MCF 10A (cell line): ENCODE results near the gene CD248. TPM values are rescaled to one million over a fixed set of nuclear protein-coding genes. Genes with fewer than 3 reads are reported as not detected.

Source experiments
- BruUV-seq: library from RNA; stranded (reverse); fragments of 400-500 nt; replicated peaks from 2 replicates; lab custom pipeline; 2021; lab: Mats Ljungman, UMichigan
- CTCF ChIA-PET: fragments of 300-600 bp; sonication (Branson Sonifier 250); formaldehyde crosslinking; extraction: SDS; loops from one replicate; lab custom pipeline; 2021; ENCODE audit warnings: antibody characterized with exemption, inconsistent platforms; lab: Yijun Ruan, JAX
- POLR2A ChIA-PET: fragments of 300-600, 350-650 bp; sonication (Branson Sonifier 250); formaldehyde crosslinking; extraction: SDS; loops from one replicate; lab custom pipeline; 2020; ENCODE audit warnings: antibody characterized with exemption, inconsistent platforms; lab: Yijun Ruan, JAX
- DNase-seq: peaks from one replicate; pipeline ENCODE4 v3.0.0-alpha.2; 2018; ENCODE audit not compliant: unreplicated experiment
- H3K27ac Mint-ChIP-seq: one replicate; pipeline ENCODE4 v1.8.0; 2022; ENCODE audit warnings: mild to moderate bottlenecking, low read depth, mixed read lengths; ENCODE audit not compliant: unreplicated experiment
- H3K27me3 Mint-ChIP-seq: one replicate; pipeline ENCODE4 v1.8.0; 2022; ENCODE audit warnings: mixed read lengths; ENCODE audit not compliant: insufficient read depth, unreplicated experiment
- H3K36me3 Mint-ChIP-seq: one replicate; pipeline ENCODE4 v1.8.0; 2022; ENCODE audit warnings: mild to moderate bottlenecking, moderate library complexity, mixed read lengths; ENCODE audit not compliant: insufficient read depth, unreplicated experiment
- H3K4me1 Mint-ChIP-seq: one replicate; pipeline ENCODE4 v1.8.0; 2022; ENCODE audit warnings: mixed read lengths; ENCODE audit not compliant: insufficient read depth, unreplicated experiment
- H3K4me3 Mint-ChIP-seq: one replicate; pipeline ENCODE4 v1.8.0; 2022; ENCODE audit warnings: mild to moderate bottlenecking, moderate library complexity, mixed read lengths; ENCODE audit not compliant: unreplicated experiment
- H3K9me3 Mint-ChIP-seq: one replicate; pipeline ENCODE4 v1.8.0; 2022; ENCODE audit warnings: mixed read lengths; ENCODE audit not compliant: unreplicated experiment
- intact Hi-C: fragments of 100-400 bp; cut with micrococcal nuclease; formaldehyde crosslinking; loops from 2 replicates; pipeline ENCODE4 v1.14.1; 2022
- total RNA-seq: library from RNA; stranded (reverse); gene quantifications from 2 replicates; pipeline ENCODE4 v1.2.3, GENCODE V29; 2022
- TF ChIP-seq, protein P1 (sequence below): fragments of 200-600 bp; IDR thresholded peaks from one replicate; pipeline ENCODE4 v1.8.0; 2022; ENCODE audit warnings: antibody characterized with exemption, mild to moderate bottlenecking; ENCODE audit not compliant: unreplicated experiment

CD248 gene
- total RNA-seq, 1 experiment from 2014 or later = not detected

DNA sequence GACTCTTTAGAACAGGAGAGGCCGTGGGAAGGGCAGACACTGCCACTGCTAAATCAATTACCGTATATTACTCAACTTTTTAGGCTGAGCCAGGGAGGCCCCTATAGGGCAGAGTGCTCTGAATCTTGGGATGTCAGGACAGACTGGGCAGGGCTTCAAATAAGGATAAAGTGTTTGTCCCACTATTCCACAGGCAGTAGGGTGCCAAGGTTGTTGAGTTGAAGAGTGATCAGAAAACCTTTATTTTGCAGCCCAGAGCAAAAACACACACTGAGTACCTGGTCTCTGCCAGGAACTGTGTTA lies 32.2 kb upstream of the CD248 start:
- Mint-ChIP-seq H3K4me1 (peaks cover 5% of the 10 kb centered on the region), H3K9me3 (no peaks in the 10 kb centered on the region), H3K27ac (no peak overlapping the region), H3K4me3 (no peak overlapping the region), H3K27me3 (no peaks in the 10 kb centered on the region), H3K36me3 (peaks cover 44% of the 10 kb centered on the region)
- TF ChIP-seq, protein P1, sequence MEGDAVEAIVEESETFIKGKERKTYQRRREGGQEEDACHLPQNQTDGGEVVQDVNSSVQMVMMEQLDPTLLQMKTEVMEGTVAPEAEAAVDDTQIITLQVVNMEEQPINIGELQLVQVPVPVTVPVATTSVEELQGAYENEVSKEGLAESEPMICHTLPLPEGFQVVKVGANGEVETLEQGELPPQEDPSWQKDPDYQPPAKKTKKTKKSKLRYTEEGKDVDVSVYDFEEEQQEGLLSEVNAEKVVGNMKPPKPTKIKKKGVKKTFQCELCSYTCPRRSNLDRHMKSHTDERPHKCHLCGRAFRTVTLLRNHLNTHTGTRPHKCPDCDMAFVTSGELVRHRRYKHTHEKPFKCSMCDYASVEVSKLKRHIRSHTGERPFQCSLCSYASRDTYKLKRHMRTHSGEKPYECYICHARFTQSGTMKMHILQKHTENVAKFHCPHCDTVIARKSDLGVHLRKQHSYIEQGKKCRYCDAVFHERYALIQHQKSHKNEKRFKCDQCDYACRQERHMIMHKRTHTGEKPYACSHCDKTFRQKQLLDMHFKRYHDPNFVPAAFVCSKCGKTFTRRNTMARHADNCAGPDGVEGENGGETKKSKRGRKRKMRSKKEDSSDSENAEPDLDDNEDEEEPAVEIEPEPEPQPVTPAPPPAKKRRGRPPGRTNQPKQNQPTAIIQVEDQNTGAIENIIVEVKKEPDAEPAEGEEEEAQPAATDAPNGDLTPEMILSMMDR = no peak
- BruUV-seq = no TSS peak
- DNase-seq = no peak
- CTCF ChIA-PET = no interaction called here
- intact Hi-C loops = loop anchor here (2.0 kb wide), 1 partner anchor 40 kb away; no protein-coding TSS in a partner anchor
- POLR2A ChIA-PET = no interaction called here

GRCh38 chr11:66347425-66348276 lies 30.8 kb upstream of the CD248 start, which contains the start of gene B4GAT1:
TSS of gene B4GAT1 (minus strand) at chr11:66347629. CDS start at chr11:66347545, 84 bp downstream.
- CTCF ChIA-PET = interaction anchor here (0.8 kb wide), 1 partner anchor 41 kb away, joined by 3 read pairs; no protein-coding TSS in a partner anchor
- no peaks in the 10 kb centered on the region for H3K9me3 Mint-ChIP-seq

GRCh38 chr11:66346476-66347424 lies 29.9 kb upstream of the CD248 start:
- ChIA-PET POLR2A (interaction anchor here (0.6 to 5.6 kb wide), 11 partner anchors 8 to 488 kb away, joined by 3 to 73 read pairs (median 7); partner anchors contain the start of genes RIN1 and YIF1A), CTCF (interaction anchor here (0.7 to 3.6 kb wide), 4 partner anchors 11 to 65 kb away, joined by 4 to 19 read pairs (median 7); partner anchors contain the start of gene RIN1)
- no TSS peak for BruUV-seq
- TF ChIP-seq, protein P1 = no peak
- Mint-ChIP-seq H3K27ac (peak overlapping the region; percentile 12), H3K36me3 (peaks cover 43% of the 10 kb centered on the region), H3K27me3 (no peaks in the 10 kb centered on the region), H3K4me1 (peaks cover 19% of the 10 kb centered on the region), H3K4me3 (peak overlapping the region; percentile 93), H3K9me3 (no peaks in the 10 kb centered on the region)
- intact Hi-C loops = no loop called here
- DNase-seq = no peak

More at GRCh38 chr11:66347425-66348276, 30.8 kb upstream of the CD248 start, which contains the start of gene B4GAT1:
- TF ChIP-seq, protein P1 = no peak
- POLR2A ChIA-PET = interaction anchor here (0.7 to 5.6 kb wide), 17 partner anchors 9 to 467 kb away, joined by 3 to 73 read pairs (median 5); partner anchors contain the start of genes RIN1, SLC29A2 and YIF1A
- Mint-ChIP-seq H3K4me1 (peaks cover 17% of the 10 kb centered on the region), H3K27me3 (no peaks in the 10 kb centered on the region), H3K4me3 (peak within 1 kb of the TSS; percentile 93), H3K36me3 (peaks cover 43% of the 10 kb centered on the region), H3K27ac (peak within 1 kb of the TSS; percentile 12)
- BruUV-seq = no TSS peak
- peak; percentile 85 for DNase-seq
- intact Hi-C loops = loop anchor here (2.0 kb wide), 1 partner anchor 41 kb away; no protein-coding TSS in a partner anchor
